HEK293 (cell line): Measurements from ENCODE around the gene ANKRD13A.
A peak's percentile ranks its signal among the peaks of the same experiment; 100 is the strongest.

Experiments used
- BCL11B ChIP-seq: fragments of 450-650 bp; formaldehyde crosslinking; IDR thresholded peaks from 2 replicates; pipeline ENCODE4 v1.5.1; 2016; ENCODE audit warnings: low read depth, missing biosample characterization, missing genetic modification characterization
- GLI4 ChIP-seq: fragments of 450-650 bp; formaldehyde crosslinking; IDR thresholded peaks from 2 replicates; pipeline ENCODE4 v1.5.1; 2016; ENCODE audit warnings: missing biosample characterization, missing genetic modification characterization
- GLIS2 ChIP-seq: fragments of 450-650 bp; formaldehyde crosslinking; IDR thresholded peaks from 2 replicates; pipeline ENCODE4 v1.5.1; 2016; ENCODE audit warnings: missing biosample characterization, missing genetic modification characterization
- KLF1 ChIP-seq: fragments of 450-650 bp; formaldehyde crosslinking; IDR thresholded peaks from 2 replicates; pipeline ENCODE4 v1.5.1; 2016; ENCODE audit warnings: missing biosample characterization, missing genetic modification characterization
- SALL2 ChIP-seq: fragments of 450-650 bp; formaldehyde crosslinking; IDR thresholded peaks from 2 replicates; pipeline ENCODE4 v1.5.0; 2017; ENCODE audit warnings: missing biosample characterization, mild to moderate bottlenecking, missing genetic modification characterization, borderline replicate concordance
- ZBTB8A ChIP-seq: fragments of 450-650 bp; formaldehyde crosslinking; IDR thresholded peaks from 2 replicates; pipeline ENCODE4 v1.5.1; 2016; ENCODE audit warnings: missing biosample characterization, missing genetic modification characterization
- ZIC2 ChIP-seq: fragments of 450-650 bp; formaldehyde crosslinking; IDR thresholded peaks from 2 replicates; pipeline ENCODE4 v1.5.1; 2016; ENCODE audit warnings: missing biosample characterization, missing genetic modification characterization
- ZNF174 ChIP-seq: fragments of 450-650 bp; formaldehyde crosslinking; IDR thresholded peaks from 2 replicates; pipeline ENCODE4 v1.5.0; 2017; ENCODE audit warnings: missing biosample characterization, mild to moderate bottlenecking, missing genetic modification characterization
- ZNF223 ChIP-seq: fragments of 450-650 bp; formaldehyde crosslinking; IDR thresholded peaks from 2 replicates; pipeline ENCODE4 v1.5.1; 2016; ENCODE audit warnings: missing biosample characterization, missing genetic modification characterization
- ZNF426 ChIP-seq: fragments of 450-650 bp; formaldehyde crosslinking; IDR thresholded peaks from 2 replicates; pipeline ENCODE4 v1.5.1; 2017; ENCODE audit warnings: missing biosample characterization, missing genetic modification characterization, mild to moderate bottlenecking, inconsistent platforms, moderate library complexity
- ZNF558 ChIP-seq: fragments of 450-650 bp; formaldehyde crosslinking; IDR thresholded peaks from 2 replicates; pipeline ENCODE4 v1.5.1; 2016; ENCODE audit warnings: missing biosample characterization, missing genetic modification characterization
- TF ChIP-seq, protein P1 (sequence below): fragments of 450-650 bp; formaldehyde crosslinking; IDR thresholded peaks from 2 replicates; pipeline ENCODE4 v1.5.1; 2016; ENCODE audit warnings: missing biosample characterization, missing genetic modification characterization
- TF ChIP-seq, protein P2 (sequence below): fragments of 450-650 bp; formaldehyde crosslinking; IDR thresholded peaks from 2 replicates; pipeline ENCODE4 v1.5.1; 2016; ENCODE audit warnings: missing biosample characterization, missing genetic modification characterization
- TF ChIP-seq, protein P3 (sequence below): fragments of 450-650 bp; formaldehyde crosslinking; IDR thresholded peaks from 2 replicates; pipeline ENCODE4 v1.5.1; 2016; ENCODE audit warnings: missing biosample characterization, missing genetic modification characterization
- TF ChIP-seq, protein P4 (sequence below): fragments of 450-650 bp; formaldehyde crosslinking; IDR thresholded peaks from 2 replicates; pipeline ENCODE4 v1.5.1; 2017; ENCODE audit warnings: missing biosample characterization, missing genetic modification characterization
- TF ChIP-seq, protein P5 (sequence below): fragments of 450-650 bp; formaldehyde crosslinking; conservative IDR thresholded peaks from 2 replicates; pipeline ENCODE4 v1.5.1; 2016; ENCODE audit warnings: low read depth, missing biosample characterization, missing genetic modification characterization
- TF ChIP-seq, protein P6 (sequence below): IDR thresholded peaks from 2 replicates; pipeline ENCODE4 v1.6.1; 2011; ENCODE audit warnings: mild to moderate bottlenecking, low read depth, low read length, borderline replicate concordance
- TF ChIP-seq, protein P7 (sequence below): fragments of 450-650 bp; formaldehyde crosslinking; IDR thresholded peaks from 2 replicates; pipeline ENCODE4 v1.5.1; 2016; ENCODE audit warnings: missing biosample characterization, missing genetic modification characterization
- TF ChIP-seq, protein P8 (sequence below): fragments of 450-650 bp; formaldehyde crosslinking; IDR thresholded peaks from 2 replicates; pipeline ENCODE4 v1.5.1; 2016; ENCODE audit warnings: missing biosample characterization, missing genetic modification characterization

ANKRD13A gene

DNA sequence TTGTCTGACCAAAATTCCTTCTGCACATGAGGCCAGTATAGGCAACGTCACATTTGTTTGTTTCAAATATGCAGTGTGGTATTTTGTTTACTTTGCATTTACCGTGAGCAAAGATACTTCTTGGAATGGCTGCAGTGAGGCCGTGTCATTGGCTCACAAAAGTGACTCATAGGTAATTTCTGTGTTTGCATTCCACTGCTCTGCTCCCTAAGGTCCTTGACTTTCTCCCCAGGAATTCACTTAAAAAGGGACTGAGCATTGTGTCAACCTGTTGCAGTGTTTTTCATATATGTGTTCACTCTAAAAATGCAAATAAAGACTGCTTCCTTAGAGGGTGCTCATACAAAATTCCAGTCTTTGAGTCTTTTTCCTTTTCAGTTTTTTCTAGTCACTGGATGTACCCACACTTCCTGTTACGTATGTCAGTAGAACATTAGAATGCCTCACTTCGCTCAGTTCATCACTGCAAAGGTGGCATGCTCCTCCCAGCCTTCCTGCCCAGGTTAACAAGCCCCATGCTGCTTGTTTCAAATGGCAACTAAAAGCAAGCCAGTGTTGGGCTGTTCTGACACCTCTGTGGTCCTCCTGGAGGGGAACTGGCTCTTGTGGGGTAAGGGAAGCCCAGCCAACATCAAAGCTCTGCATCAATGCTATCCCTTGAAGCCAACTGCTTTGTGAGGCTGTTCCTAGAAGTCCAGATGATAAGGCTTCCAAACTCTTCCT lies 40.0 kb downstream of the ANKRD13A start (continued):
- TF ChIP-seq, protein P1, sequence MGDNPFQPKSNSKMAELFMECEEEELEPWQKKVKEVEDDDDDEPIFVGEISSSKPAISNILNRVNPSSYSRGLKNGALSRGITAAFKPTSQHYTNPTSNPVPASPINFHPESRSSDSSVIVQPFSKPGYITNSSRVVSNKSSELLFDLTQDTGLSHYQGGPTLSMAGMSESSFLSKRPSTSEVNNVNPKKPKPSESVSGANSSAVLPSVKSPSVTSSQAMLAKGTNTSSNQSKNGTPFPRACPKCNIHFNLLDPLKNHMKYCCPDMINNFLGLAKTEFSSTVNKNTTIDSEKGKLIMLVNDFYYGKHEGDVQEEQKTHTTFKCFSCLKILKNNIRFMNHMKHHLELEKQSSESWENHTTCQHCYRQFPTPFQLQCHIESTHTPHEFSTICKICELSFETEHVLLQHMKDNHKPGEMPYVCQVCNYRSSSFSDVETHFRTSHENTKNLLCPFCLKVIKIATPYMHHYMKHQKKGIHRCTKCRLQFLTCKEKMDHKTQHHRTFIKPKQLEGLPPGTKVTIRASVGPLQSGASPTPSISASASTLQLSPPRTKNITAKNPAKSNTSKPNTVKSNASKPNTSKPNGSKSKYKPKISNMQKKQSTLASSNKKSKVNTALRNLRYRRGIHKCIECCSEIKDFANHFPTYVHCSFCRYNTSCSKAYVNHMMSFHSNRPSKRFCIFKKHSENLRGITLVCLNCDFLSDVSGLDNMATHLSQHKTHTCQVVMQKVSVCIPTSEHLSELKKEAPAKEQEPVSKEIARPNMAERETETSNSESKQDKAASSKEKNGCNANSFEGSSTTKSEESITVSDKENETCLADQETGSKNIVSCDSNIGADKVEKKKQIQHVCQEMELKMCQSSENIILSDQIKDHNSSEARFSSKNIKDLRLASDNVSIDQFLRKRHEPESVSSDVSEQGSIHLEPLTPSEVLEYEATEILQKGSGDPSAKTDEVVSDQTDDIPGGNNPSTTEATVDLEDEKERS (tag by site-specific recombination), result no peak
- TF ChIP-seq KLF1 (tag by site-specific recombination), result no peak
- TF ChIP-seq ZNF558 (tag by site-specific recombination), result no peak
- no peak for TF ChIP-seq GLIS2
- TF ChIP-seq, protein P2, sequence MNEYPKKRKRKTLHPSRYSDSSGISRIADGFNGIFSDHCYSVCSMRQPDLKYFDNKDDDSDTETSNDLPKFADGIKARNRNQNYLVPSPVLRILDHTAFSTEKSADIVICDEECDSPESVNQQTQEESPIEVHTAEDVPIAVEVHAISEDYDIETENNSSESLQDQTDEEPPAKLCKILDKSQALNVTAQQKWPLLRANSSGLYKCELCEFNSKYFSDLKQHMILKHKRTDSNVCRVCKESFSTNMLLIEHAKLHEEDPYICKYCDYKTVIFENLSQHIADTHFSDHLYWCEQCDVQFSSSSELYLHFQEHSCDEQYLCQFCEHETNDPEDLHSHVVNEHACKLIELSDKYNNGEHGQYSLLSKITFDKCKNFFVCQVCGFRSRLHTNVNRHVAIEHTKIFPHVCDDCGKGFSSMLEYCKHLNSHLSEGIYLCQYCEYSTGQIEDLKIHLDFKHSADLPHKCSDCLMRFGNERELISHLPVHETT (tag by site-specific recombination), result 0 out of 2 replicates have a peak, but pooled peaks have one; percentile 71
- TF ChIP-seq, protein P3, sequence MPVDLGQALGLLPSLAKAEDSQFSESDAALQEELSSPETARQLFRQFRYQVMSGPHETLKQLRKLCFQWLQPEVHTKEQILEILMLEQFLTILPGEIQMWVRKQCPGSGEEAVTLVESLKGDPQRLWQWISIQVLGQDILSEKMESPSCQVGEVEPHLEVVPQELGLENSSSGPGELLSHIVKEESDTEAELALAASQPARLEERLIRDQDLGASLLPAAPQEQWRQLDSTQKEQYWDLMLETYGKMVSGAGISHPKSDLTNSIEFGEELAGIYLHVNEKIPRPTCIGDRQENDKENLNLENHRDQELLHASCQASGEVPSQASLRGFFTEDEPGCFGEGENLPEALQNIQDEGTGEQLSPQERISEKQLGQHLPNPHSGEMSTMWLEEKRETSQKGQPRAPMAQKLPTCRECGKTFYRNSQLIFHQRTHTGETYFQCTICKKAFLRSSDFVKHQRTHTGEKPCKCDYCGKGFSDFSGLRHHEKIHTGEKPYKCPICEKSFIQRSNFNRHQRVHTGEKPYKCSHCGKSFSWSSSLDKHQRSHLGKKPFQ, result no peak
- TF ChIP-seq, protein P4, sequence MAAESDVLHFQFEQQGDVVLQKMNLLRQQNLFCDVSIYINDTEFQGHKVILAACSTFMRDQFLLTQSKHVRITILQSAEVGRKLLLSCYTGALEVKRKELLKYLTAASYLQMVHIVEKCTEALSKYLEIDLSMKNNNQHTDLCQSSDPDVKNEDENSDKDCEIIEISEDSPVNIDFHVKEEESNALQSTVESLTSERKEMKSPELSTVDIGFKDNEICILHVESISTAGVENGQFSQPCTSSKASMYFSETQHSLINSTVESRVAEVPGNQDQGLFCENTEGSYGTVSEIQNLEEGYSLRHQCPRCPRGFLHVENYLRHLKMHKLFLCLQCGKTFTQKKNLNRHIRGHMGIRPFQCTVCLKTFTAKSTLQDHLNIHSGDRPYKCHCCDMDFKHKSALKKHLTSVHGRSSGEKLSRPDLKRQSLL (tag by site-specific recombination), result no peak
- TF ChIP-seq BCL11B (tag by site-specific recombination), result no peak
- TF ChIP-seq, protein P5, sequence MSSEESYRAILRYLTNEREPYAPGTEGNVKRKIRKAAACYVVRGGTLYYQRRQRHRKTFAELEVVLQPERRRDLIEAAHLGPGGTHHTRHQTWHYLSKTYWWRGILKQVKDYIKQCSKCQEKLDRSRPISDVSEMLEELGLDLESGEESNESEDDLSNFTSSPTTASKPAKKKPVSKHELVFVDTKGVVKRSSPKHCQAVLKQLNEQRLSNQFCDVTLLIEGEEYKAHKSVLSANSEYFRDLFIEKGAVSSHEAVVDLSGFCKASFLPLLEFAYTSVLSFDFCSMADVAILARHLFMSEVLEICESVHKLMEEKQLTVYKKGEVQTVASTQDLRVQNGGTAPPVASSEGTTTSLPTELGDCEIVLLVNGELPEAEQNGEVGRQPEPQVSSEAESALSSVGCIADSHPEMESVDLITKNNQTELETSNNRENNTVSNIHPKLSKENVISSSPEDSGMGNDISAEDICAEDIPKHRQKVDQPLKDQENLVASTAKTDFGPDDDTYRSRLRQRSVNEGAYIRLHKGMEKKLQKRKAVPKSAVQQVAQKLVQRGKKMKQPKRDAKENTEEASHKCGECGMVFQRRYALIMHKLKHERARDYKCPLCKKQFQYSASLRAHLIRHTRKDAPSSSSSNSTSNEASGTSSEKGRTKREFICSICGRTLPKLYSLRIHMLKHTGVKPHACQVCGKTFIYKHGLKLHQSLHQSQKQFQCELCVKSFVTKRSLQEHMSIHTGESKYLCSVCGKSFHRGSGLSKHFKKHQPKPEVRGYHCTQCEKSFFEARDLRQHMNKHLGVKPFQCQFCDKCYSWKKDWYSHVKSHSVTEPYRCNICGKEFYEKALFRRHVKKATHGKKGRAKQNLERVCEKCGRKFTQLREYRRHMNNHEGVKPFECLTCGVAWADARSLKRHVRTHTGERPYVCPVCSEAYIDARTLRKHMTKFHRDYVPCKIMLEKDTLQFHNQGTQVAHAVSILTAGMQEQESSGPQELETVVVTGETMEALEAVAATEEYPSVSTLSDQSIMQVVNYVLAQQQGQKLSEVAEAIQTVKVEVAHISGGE, result no peak
- TF ChIP-seq, protein P6, sequence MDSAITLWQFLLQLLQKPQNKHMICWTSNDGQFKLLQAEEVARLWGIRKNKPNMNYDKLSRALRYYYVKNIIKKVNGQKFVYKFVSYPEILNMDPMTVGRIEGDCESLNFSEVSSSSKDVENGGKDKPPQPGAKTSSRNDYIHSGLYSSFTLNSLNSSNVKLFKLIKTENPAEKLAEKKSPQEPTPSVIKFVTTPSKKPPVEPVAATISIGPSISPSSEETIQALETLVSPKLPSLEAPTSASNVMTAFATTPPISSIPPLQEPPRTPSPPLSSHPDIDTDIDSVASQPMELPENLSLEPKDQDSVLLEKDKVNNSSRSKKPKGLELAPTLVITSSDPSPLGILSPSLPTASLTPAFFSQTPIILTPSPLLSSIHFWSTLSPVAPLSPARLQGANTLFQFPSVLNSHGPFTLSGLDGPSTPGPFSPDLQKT, result no peak
- TF ChIP-seq ZNF426 (tag by site-specific recombination), result no peak
- no peak for TF ChIP-seq ZNF174 (tag by site-specific recombination)
- peak; percentile 21; the same call in 1 of the 2 replicates for TF ChIP-seq ZIC2
- TF ChIP-seq, protein P7, sequence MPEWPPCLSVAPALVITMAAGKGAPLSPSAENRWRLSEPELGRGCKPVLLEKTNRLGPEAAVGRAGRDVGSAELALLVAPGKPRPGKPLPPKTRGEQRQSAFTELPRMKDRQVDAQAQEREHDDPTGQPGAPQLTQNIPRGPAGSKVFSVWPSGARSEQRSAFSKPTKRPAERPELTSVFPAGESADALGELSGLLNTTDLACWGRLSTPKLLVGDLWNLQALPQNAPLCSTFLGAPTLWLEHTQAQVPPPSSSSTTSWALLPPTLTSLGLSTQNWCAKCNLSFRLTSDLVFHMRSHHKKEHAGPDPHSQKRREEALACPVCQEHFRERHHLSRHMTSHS (tag by site-specific recombination), result no peak
- TF ChIP-seq, protein P8, sequence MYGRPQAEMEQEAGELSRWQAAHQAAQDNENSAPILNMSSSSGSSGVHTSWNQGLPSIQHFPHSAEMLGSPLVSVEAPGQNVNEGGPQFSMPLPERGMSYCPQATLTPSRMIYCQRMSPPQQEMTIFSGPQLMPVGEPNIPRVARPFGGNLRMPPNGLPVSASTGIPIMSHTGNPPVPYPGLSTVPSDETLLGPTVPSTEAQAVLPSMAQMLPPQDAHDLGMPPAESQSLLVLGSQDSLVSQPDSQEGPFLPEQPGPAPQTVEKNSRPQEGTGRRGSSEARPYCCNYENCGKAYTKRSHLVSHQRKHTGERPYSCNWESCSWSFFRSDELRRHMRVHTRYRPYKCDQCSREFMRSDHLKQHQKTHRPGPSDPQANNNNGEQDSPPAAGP (tag by site-specific recombination), result no peak; the same call in 1 of the 2 replicates
- TF ChIP-seq SALL2 (tag by site-specific recombination), result no peak
- TF ChIP-seq GLI4 (tag by site-specific recombination), result no peak
- no peak for TF ChIP-seq ZBTB8A
- no peak for TF ChIP-seq ZNF223 (tag by site-specific recombination)
